Endothelial cell of umbilical vein (primary cell): ENCODE results near the gene F8.

Experiments used
- POLR2A ChIP-seq: IDR thresholded peaks from 2 replicates; pipeline ENCODE4 v1.6.1; 2012; ENCODE audit warnings: low read depth, mild to moderate bottlenecking, control low read depth, low read length
- POLR2AphosphoS5 ChIP-seq: IDR thresholded peaks from 2 replicates; pipeline ENCODE4 v1.6.1; 2012; ENCODE audit warnings: low read depth, mild to moderate bottlenecking, control low read depth, low read length, moderate library complexity; ENCODE audit not compliant: insufficient read depth
- TF ChIP-seq, protein P1 (sequence below), 2 donors: IDR thresholded peaks; 1 replicate in 1 of 2; 2 replicates in 1 of 2; pipeline ENCODE4 v1.5.1; 2011; ENCODE audit warnings: low read length in 2 of 2, mild to moderate bottlenecking in 2 of 2, moderate library complexity in 2 of 2, control low read depth in 1 of 2, inconsistent platforms in 1 of 2, low read depth in 1 of 2; ENCODE audit not compliant: insufficient read depth in 1 of 2; ENCODE audit errors: extremely low read depth in 1 of 2

GRCh38 chrX:155053656-155054055, 31.1 kb upstream of the F8 start:
- TF ChIP-seq, protein P1, sequence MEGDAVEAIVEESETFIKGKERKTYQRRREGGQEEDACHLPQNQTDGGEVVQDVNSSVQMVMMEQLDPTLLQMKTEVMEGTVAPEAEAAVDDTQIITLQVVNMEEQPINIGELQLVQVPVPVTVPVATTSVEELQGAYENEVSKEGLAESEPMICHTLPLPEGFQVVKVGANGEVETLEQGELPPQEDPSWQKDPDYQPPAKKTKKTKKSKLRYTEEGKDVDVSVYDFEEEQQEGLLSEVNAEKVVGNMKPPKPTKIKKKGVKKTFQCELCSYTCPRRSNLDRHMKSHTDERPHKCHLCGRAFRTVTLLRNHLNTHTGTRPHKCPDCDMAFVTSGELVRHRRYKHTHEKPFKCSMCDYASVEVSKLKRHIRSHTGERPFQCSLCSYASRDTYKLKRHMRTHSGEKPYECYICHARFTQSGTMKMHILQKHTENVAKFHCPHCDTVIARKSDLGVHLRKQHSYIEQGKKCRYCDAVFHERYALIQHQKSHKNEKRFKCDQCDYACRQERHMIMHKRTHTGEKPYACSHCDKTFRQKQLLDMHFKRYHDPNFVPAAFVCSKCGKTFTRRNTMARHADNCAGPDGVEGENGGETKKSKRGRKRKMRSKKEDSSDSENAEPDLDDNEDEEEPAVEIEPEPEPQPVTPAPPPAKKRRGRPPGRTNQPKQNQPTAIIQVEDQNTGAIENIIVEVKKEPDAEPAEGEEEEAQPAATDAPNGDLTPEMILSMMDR (IDR thresholded peaks at IDR 0.05; ENCODE audit: extremely low read depth in 1 of 2, insufficient read depth in 1 of 2, low read depth in 1 of 2, low read length in 2 of 2), result no peak
- TF ChIP-seq POLR2A (no peak), POLR2AphosphoS5 (no peak)
